Effector memory CD4-positive, alpha-beta T cell (primary cell): ENCODE data around the gene HMCN2.
"Not testable (repeated sequence)": the region's sequence is repeated elsewhere in the genome, so short reads cannot be mapped to it uniquely, and the experiment has no call there.

Experiments used
- DNase-seq, 3 donors: peaks; one replicate each; pipeline ENCODE4 v3.0.0-alpha.2; 2020
- H3K27ac ChIP-seq: 2 replicates; pipeline ENCODE4 v1.7.0; 2013; ENCODE audit warnings: mild to moderate bottlenecking, low read length, moderate library complexity; ENCODE audit not compliant: insufficient read depth, poor library complexity, severe bottlenecking
- H3K27me3 ChIP-seq: replicated peaks from 2 replicates; pipeline ENCODE4 v1.7.0; 2013; ENCODE audit warnings: mild to moderate bottlenecking, low read length; ENCODE audit not compliant: insufficient read depth, control insufficient read depth, poor library complexity, severe bottlenecking
- H3K36me3 ChIP-seq: 2 replicates; pipeline ENCODE4 v1.7.0; 2013; ENCODE audit warnings: mild to moderate bottlenecking, low read length, moderate library complexity; ENCODE audit not compliant: control insufficient read depth, insufficient read depth
- H3K4me1 ChIP-seq: 2 replicates; pipeline ENCODE4 v1.7.0; 2013; ENCODE audit warnings: low read length, mild to moderate bottlenecking; ENCODE audit not compliant: control insufficient read depth, insufficient read depth, poor library complexity, severe bottlenecking
- H3K4me3 ChIP-seq: 2 replicates; pipeline ENCODE4 v1.7.0; 2013; ENCODE audit warnings: low read length, low read depth, mild to moderate bottlenecking; ENCODE audit not compliant: insufficient read depth, poor library complexity, severe bottlenecking
- H3K9me3 ChIP-seq: 2 replicates; pipeline ENCODE4 v1.7.0; 2013; ENCODE audit warnings: mild to moderate bottlenecking, low read length, moderate library complexity; ENCODE audit not compliant: control insufficient read depth

The HMCN2 gene

DNA sequence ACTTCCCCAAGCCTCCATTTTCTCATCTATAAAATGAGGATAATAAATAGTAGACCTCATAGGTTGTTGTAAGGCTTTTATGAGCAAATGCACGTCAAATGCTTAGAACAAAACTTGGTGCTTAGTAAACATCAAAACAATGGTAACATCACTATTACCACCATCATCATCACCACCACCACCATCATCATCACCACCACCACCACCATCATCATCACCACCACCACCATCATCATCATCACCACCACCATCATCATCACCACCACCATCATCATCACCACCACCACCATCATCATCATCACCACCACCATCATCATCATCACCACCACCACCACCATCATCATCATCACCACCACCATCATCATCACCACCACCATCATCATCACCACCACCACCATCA is 12.0 kb downstream of the HMCN2 start:
- not testable (repeated sequence) for DNase-seq, H3K4me1 ChIP-seq, H3K9me3 ChIP-seq, H3K27me3 ChIP-seq, H3K36me3 ChIP-seq, H3K4me3 ChIP-seq, H3K27ac ChIP-seq

DNA sequence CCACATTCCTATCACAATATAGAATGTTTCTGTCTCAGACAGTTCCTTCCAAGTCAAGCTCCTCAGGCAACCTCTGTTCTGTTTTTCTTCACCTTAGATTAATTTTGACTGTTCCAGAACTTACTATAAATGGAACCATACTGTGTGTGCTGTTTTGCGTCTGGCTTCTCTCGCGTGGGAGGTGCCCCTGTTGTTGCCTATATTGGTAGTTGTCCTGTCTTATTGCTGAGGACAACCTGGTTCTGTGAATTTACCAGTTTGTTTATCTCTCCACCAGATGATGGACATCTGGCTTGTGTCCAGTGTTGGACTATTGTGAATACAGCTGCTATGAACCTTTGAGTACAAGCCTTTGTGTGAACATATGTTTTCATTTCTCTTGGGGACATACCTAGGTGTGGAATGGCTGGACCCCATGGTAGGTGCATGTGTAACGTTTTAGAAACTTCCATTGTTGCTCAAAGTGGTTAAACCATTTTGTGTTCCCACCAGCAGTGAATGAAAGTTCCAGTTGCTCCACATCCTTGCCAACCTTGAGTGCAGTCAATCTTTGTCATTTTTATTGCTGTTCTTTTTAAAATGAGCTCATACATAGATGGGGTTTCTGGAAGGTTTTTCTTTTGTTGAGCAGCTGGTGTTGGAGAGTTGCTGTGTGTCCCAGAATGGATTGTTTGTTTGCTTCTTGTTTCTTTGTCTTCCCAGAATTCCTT is 18.1 kb downstream of the HMCN2 start:
- H3K9me3 ChIP-seq = no peaks in the 10 kb centered on the region
- no peaks in the 10 kb centered on the region for H3K4me1 ChIP-seq
- no peak for DNase-seq
- H3K4me3 ChIP-seq = no peak overlapping the region
- no peak overlapping the region for H3K27ac ChIP-seq
- H3K27me3 ChIP-seq = no peaks in the 10 kb centered on the region
- H3K36me3 ChIP-seq = no peaks in the 10 kb centered on the region

- H3K27ac ChIP-seq = no peak overlapping the region
- no peaks in the 10 kb centered on the region for H3K9me3 ChIP-seq
- no peak for DNase-seq
- no peaks in the 10 kb centered on the region for H3K36me3 ChIP-seq
- no peak overlapping the region for H3K4me3 ChIP-seq
- H3K27me3 ChIP-seq = no peaks in the 10 kb centered on the region
- H3K4me1 ChIP-seq = no peaks in the 10 kb centered on the region
Observed at GRCh38 chr9:130284249-130284625, 18.7 kb downstream of the HMCN2 start.

- Histone ChIP-seq H3K27ac (no peak overlapping the region), H3K4me1 (no peaks in the 10 kb centered on the region), H3K36me3 (no peaks in the 10 kb centered on the region), H3K27me3 (peaks cover 2% of the 10 kb centered on the region), H3K9me3 (no peaks in the 10 kb centered on the region), H3K4me3 (no peak overlapping the region)
- no peak for DNase-seq
Observed at GRCh38 chr9:130284690-130285089, 19.1 kb downstream of the HMCN2 start.

DNA sequence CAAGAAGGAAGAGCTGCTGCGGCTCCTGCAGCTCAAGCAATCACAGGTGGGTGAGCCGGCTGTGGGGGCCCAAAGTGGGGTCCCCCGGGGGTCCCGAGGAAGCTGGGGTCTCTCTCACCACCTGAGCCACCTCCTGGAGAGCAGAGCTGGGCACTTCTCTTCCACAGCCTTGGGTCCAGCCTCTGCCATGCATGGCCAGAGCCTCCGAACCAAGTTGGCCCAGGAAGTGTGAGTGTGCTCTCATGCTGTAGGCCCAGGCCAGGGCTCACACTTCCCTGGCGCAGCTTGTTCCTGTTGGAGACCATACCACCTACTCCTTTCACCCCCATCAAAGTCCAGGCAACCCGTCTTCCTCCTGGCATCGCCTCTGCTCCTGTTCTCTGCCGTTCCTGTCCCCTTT is 19.7 kb downstream of the HMCN2 start:
- Histone ChIP-seq H3K4me3 (no peak overlapping the region), H3K27me3 (peaks cover 3% of the 10 kb centered on the region), H3K36me3 (no peaks in the 10 kb centered on the region), H3K9me3 (no peaks in the 10 kb centered on the region), H3K4me1 (no peaks in the 10 kb centered on the region), H3K27ac (no peak overlapping the region)
- no peak for DNase-seq

DNA sequence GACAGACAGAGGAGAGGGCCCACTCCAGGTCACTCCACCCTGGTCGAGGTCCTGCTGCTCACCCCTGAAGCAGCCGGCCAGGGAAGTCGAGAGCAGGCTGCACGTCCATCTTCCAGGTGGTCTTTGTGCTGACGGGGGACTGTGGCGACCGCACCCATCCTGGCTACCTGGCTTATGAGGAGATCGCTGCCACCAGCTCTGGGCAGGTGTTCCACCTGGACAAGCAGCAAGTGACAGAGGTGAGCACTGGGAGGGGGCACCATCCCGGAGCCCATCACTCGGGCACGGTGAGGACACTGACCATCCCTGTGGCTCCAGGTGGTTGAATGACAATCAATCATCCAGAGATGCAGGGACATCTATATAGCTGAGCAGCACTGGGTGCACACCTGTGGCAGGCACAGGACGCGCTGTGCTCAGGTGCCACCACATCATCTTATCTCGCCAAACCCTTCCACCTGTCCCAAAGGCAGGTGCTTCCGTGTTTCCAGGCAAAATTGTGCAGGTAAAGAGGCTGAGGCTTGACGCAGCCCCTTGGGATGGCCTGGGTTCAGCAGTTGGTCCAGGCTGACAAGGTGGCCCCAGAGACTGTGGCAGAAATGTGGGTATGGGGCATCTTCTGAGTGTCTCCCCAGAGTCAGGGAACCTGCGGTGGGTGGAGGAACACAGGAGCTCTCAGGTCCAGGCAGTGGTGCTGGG is 20.7 kb downstream of the HMCN2 start:
- Histone ChIP-seq H3K27ac (no peak overlapping the region), H3K4me3 (no peak overlapping the region), H3K36me3 (no peaks in the 10 kb centered on the region), H3K4me1 (no peaks in the 10 kb centered on the region), H3K9me3 (no peaks in the 10 kb centered on the region), H3K27me3 (peaks cover 3% of the 10 kb centered on the region)
- DNase-seq = no peak

GRCh38 chr9:130286781-130287428 is 21.3 kb downstream of the HMCN2 start:
- Histone ChIP-seq H3K9me3 (no peaks in the 10 kb centered on the region), H3K27ac (no peak overlapping the region), H3K27me3 (peaks cover 3% of the 10 kb centered on the region), H3K36me3 (no peaks in the 10 kb centered on the region), H3K4me3 (no peak overlapping the region), H3K4me1 (no peaks in the 10 kb centered on the region)
- no peak for DNase-seq

DNA sequence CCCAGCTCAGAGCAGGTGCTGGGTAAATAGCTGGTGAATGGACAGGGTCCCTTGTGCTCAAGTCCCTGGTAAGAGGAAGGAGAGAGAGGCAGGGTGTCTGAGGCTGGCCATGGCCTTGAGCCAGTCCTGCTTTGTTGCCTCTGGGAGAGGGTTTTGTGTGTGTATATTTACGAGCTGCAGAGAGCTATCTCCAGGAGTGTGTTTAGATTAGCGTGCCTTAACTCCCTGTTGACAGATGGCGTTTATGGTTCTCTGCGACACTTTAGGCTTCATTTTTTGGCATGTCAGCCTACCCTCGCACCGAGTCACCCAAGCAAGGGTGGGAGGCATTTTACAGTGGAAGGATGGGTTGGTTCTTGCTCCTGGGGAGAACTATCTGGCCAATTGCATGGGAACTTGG is 22.2 kb downstream of the HMCN2 start:
- peaks cover 3% of the 10 kb centered on the region for H3K27me3 ChIP-seq
- DNase-seq = no peak
- no peaks in the 10 kb centered on the region for H3K9me3 ChIP-seq
- no peak overlapping the region for H3K27ac ChIP-seq
- H3K36me3 ChIP-seq = no peaks in the 10 kb centered on the region
- H3K4me3 ChIP-seq = no peak overlapping the region
- no peaks in the 10 kb centered on the region for H3K4me1 ChIP-seq

GRCh38 chr9:130288393-130288792 is 22.8 kb downstream of the HMCN2 start:
- Histone ChIP-seq H3K27me3 (peaks cover 3% of the 10 kb centered on the region), H3K4me3 (no peak overlapping the region), H3K27ac (no peak overlapping the region), H3K36me3 (no peaks in the 10 kb centered on the region), H3K9me3 (no peaks in the 10 kb centered on the region), H3K4me1 (no peaks in the 10 kb centered on the region)
- no peak for DNase-seq
